GM21381 (cell line): Measurements from ENCODE around the gene ASMT.
A peak's percentile ranks its signal among the peaks of the same experiment; 100 is the strongest.
"Not testable (repeated sequence)": the region's sequence is repeated elsewhere in the genome, so short reads cannot be mapped to it uniquely, and the experiment has no call there.

Source experiments
- ATAC-seq: cut with Tn5 transposase; IDR thresholded peaks from one replicate; pipeline ENCODE4 v1.9.1; 2021; ENCODE audit warnings: mild to moderate bottlenecking, moderate library complexity; ENCODE audit not compliant: unreplicated experiment

ASMT gene

GRCh38 chrX:1646009-1646408 is 31.1 kb downstream of the ASMT start:
- no peak for ATAC-seq

GRCh38 chrX:1649621-1650020 is 34.8 kb downstream of the ASMT start:
- no peak for ATAC-seq

- not testable (repeated sequence) for ATAC-seq
These were observed 37.4 kb downstream of the ASMT start for GRCh38 chrX:1652011-1652811.

GRCh38 chrX:1656379-1656778 is 41.5 kb downstream of the ASMT start:
- ATAC-seq, result no peak

GRCh38 chrX:1657367-1658070 is 42.7 kb downstream of the ASMT start:
- ATAC-seq, result peak; percentile 85

- ATAC-seq, result peak; percentile 22
These were observed 43.2 kb downstream of the ASMT start for GRCh38 chrX:1658071-1658491.

- no peak for ATAC-seq
These were observed 45.0 kb downstream of the ASMT start for GRCh38 chrX:1659664-1660461.

- no peak for ATAC-seq
These were observed 46.4 kb downstream of the ASMT start for GRCh38 chrX:1661048-1661921.

- ATAC-seq, result no peak
These were observed 47.0 kb downstream of the ASMT start for GRCh38 chrX:1661922-1662221.

GRCh38 chrX:1667566-1667965 is 52.7 kb downstream of the ASMT start:
- ATAC-seq, result no peak

GRCh38 chrX:1673337-1673736 is 58.5 kb downstream of the ASMT start:
- no peak for ATAC-seq

GRCh38 chrX:1676866-1677265 is 62.0 kb downstream of the ASMT start:
- ATAC-seq, result no peak

GRCh38 chrX:1679238-1679637 is 64.4 kb downstream of the ASMT start:
- no peak for ATAC-seq

GRCh38 chrX:1681439-1681838 is 66.6 kb downstream of the ASMT start:
- ATAC-seq, result no peak

GRCh38 chrX:1681856-1682255 is 67.0 kb downstream of the ASMT start:
- ATAC-seq, result not testable (repeated sequence)

GRCh38 chrX:1682501-1682900 is 67.6 kb downstream of the ASMT start:
- not testable (repeated sequence) for ATAC-seq

- ATAC-seq, result not testable (repeated sequence)
These were observed 70.0 kb downstream of the ASMT start for GRCh38 chrX:1684883-1685282.

GRCh38 chrX:1685444-1685880 is 70.6 kb downstream of the ASMT start:
- not testable (repeated sequence) for ATAC-seq

GRCh38 chrX:1686642-1687041 is 71.8 kb downstream of the ASMT start:
- no peak for ATAC-seq
